Ammon's horn (tissue), 1 donor: ENCODE measurements around the gene TATDN2.

Experiments used
- DNase-seq: peaks from one replicate; pipeline ENCODE4 v3.0.0-alpha.2; 2016; ENCODE audit warnings: low spot score

Gene TATDN2

DNA sequence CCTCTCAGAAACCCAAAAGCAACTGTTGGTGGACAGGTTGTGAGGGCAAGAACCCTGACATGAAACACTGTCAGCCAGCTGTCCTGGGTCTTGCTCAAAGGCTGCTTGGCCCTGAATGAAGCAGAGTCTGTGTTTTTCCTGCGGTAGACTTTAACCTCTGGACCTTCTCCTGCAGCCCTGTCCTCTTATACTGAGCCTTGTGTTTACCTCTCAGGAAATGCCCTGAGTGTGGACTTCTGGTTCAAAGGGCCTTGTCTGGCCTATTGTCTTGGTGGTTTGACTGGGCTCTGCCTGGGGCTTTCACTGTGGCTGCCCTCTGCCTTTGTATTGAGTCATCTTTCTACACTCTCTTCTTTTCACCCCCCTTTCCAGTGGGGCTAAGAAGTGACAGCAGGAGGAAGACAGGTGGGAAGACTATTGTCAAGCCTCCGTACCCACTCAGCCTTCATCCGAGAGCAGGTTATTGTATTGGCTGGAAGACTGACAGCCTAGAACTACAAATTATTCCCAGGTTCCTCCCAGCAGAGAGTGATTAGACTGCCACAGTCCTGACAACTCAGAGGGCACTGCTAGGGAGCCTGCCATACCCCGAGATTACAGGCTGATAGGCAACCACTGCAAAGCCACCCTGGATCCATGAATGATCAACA is 69.2 kb downstream of the TATDN2 start:
- DNase-seq, result no peak

DNA sequence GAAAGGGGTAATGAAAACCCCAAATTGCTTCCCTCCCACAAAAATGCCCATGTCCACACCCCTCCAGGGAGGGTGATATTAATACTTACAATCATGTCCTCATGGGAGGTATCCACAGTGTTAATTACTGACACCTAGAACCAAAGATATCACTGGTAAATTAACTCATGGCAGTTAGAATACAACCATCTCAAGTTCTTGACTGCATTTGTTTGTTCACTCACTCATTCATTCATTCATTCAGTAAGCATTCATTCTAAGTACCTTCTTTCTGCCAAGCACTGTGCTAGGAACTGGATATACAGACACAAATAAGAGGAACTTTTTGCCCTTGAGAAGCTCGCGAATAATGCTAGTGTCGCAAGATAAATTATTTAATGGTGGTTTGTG is 69.7 kb downstream of the TATDN2 start:
- DNase-seq, result no peak

DNA sequence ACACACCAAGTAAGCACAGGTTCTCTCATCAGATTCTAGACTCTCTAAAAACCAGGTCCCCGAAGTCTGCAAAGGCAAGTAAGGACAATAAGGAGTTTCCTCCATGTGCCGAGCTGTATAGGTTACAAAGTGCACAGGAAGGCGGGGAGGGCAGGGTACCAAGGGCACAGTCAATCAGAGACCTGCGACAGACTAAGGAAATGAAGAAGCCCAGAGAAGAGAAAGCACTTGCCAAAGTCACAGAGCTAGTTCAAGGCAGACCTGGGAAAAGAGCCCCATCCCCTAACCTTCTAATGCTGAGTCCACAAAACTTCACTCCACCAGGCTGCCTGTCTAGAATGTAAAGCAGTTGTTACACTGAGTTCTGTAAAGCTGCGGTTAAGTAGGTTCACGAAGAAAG is 71.0 kb downstream of the TATDN2 start:
- DNase-seq, result no peak

DNA sequence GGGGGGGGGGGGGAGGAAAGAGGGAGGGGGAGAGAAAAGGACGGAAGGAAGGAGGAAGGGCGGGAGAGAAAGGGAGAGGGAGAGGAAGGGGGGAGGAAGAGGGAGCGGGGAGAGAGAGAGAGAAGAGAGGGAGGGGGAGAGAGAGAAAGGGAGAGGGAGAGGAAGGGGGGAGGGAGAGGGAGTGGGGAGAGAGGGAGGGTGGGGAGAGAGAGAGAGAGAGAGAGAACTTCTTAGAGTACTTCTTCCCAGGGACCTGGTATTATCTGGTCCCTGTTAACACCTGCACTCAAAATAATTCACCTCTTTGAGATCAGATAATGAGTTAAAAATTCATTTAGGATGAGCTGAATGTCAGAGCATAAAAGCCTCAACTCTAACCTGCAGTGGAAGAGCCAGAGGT is 71.5 kb downstream of the TATDN2 start:
- no peak for DNase-seq

DNA sequence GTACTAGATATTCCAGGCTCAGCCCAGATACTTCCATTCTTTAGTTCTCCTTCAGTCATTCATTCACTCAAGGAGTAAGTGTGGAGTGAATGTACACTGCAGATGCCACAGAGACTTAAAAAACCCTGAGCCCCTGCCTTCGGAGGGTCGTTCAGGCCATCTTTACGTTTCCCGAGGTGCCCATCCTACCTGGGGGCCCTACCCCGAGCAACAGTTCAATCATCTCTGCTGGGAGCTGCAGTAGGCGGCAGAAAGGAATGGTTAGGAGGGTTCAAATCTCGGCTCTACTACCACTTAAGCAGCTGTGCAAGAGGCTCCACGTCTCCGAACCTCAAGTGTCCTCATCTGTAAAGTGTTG is 72.0 kb downstream of the TATDN2 start:
- DNase-seq, result no peak

DNA sequence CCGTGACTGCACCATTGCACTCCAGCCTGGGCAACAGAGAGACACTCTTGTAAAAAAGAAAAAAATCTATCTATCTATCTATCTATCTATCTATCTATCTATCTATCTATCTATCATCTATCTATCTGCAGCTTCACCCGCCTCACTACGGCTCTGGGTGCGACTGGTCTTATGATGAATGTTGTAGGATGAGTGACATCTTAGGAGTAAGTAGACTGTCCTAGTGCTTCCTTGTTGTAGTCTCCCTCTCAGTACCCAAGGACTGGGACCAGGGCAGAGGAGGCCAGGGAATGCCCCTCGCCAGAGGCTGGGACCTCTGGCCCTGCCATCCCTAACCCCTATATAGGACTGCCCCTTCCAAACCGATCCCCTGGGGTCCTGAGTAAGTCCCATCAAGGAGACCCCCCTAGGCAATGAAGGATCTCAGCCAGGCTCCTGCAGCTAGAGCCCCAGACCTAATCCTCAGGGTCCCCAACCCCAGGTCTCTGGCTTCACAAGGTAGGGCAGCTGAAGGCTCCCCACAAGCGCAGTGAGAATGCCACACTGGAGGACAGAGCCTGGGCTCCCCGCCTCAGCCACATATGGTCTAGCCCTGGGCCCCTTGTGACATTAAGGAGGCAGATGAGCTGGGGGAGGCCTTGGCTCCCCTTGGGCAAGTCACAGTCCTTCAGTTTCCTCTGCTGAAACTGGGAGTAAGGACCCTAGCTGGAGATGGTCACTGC is 73.5 kb downstream of the TATDN2 start:
- DNase-seq, result no peak

DNA sequence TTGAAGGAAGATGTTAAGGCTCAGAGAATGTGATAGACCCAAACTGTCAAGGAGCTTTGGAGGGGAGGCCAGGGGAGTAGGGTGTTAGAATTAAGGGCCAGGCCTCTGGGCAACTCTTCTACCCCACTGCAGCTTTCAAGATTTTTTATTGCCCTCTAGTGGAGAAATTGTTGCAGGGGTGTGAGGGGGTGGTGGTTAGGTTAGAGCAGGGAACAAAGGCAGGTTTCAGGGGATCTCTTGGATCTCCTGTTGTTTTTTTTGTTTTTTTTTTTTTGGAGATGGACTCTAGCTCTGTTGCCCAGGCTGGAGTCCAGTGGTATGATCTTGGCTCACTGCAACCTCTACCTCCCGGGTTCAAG is 74.1 kb downstream of the TATDN2 start:
- DNase-seq, result no peak

DNA sequence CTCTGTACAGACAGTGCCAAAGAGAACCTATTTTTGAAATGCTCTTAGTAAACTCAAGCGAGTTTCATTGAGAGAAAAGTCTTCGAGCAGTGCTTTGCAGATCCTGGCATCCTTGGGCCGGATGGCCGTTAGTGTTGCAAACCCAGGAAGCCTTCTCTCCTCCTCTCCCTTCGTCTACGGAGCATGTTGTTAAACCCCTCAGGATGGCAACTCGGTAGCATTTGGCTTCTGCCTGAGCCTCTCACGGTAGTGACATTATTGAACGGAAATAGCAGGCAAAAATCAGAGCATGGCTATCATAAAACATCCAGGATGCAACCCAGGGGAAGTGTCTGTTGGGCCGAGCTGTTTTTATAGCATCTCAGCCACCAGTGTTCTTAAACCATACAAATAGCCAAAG is 79.3 kb downstream of the TATDN2 start:
- DNase-seq, result no peak

DNA sequence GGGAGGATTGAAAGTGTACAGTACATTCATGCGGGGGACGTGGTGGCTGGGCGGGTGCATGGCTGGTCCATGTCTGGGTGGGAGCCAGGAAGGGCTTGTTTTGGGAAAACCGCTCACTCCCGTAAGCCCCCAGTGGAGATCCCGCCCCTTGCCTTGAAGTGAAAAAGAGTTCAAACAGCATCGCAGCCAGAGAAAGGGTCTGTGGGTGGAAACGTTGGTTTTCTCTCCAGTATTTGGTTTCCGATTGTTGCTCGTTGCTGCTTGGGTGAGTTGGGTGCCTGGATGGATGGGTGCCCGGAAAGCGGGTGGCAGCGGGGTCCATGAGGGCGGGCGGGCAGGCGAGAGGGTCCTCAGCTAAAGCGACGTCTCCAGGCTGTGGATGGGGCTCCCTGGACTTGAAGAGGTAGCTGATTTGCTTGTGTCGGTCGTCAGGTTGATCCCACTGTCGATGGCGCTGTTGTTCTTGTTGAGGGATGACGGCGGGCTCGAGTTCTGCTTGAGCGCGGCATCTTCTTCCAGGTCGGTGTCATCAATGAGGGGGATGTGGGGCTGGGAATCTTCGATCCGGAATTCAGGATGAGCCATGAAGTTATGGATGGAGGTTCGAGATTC is 80.3 kb downstream of the TATDN2 start:
- no peak for DNase-seq

DNA sequence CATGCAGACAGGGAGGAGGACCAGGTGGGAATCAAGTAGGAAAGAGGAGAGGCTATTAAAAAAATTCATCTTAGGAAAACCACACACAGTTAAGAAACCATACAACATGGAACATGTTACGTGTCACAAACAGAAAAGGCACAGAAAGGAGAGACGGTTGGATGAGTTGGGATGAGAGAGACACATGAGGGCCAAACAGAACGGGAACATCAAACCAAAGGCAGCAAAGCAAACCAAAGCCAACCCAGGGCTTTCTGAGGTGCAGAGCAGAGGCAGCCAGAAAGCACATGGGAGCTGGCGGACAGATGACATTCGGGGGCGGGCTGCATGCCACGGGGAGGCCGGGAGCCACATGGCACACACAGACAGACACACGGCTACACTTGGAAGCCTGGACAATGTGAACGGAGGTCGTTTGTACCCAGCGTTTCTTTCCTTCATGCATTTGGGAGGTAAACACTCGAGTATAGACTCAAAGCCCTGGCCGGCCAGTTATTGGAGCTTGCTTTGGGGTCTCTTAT is 81.3 kb downstream of the TATDN2 start:
- DNase-seq, result no peak

DNA sequence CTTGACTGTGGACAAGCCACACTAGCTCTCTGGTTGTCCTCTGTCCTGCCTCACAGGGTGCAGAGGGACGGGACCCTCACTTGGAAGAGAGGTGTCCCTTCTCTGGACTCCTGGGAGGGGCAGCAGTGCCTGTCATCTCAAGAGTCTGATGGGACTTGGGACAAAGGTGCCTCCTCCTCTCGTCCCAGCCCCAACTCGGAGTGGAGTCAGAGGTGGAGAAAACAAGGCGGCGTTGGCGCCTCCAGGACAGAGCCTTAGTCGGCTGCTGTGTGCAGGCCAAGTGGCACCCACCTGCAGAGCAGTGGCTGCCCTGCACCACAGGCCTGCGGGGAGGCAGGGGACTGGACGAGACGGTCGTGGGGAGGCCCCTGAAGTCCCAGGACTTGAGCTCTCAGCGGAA is 82.1 kb downstream of the TATDN2 start:
- DNase-seq, result no peak
